GM18873 (cell line): ENCODE data around the gene SALL1.

ENCODE experiments used
- ATAC-seq: cut with Tn5 transposase; IDR thresholded peaks from one replicate; pipeline ENCODE4 v1.9.1; 2021; ENCODE audit warnings: mild to moderate bottlenecking, moderate library complexity, moderate number of reproducible peaks; ENCODE audit not compliant: unreplicated experiment, low FRiP score

SALL1 gene

GRCh38 chr16:51159296-51159695 lies 8.2 kb upstream of the SALL1 start:
- ATAC-seq = no peak

- no peak for ATAC-seq
These were observed 6.6 kb upstream of the SALL1 start for GRCh38 chr16:51157698-51158097.

- no peak for ATAC-seq
These were observed 5.7 kb upstream of the SALL1 start for GRCh38 chr16:51156807-51157200.

GRCh38 chr16:51155820-51156806 lies 5.0 kb upstream of the SALL1 start:
- no peak for ATAC-seq

- ATAC-seq = no peak
These were observed 4.1 kb upstream of the SALL1 start for GRCh38 chr16:51155199-51155607.

- ATAC-seq = no peak
These were observed 3.5 kb upstream of the SALL1 start for GRCh38 chr16:51154271-51155171.

- ATAC-seq = no peak
These were observed 2.5 kb upstream of the SALL1 start for GRCh38 chr16:51153577-51154031.

- no peak for ATAC-seq
These were observed 1.9 kb upstream of the SALL1 start for GRCh38 chr16:51152691-51153576.

GRCh38 chr16:51151961-51152663 lies 1.0 kb upstream of the SALL1 start:
- ATAC-seq = no peak

- no peak for ATAC-seq
These were observed 428 bp upstream of the SALL1 start for GRCh38 chr16:51151435-51151960.

- ATAC-seq = no peak
These were observed 744 bp downstream of the SALL1 start for GRCh38 chr16:51150165-51150887.

- ATAC-seq = no peak
These were observed 1.3 kb downstream of the SALL1 start for GRCh38 chr16:51149721-51150164.

- ATAC-seq = no peak
These were observed 1.8 kb downstream of the SALL1 start for GRCh38 chr16:51149251-51149661.

GRCh38 chr16:51148678-51149228 lies 2.3 kb downstream of the SALL1 start:
- no peak for ATAC-seq

GRCh38 chr16:51147776-51148677 lies 3.0 kb downstream of the SALL1 start:
- ATAC-seq = no peak

GRCh38 chr16:51146256-51146924 lies 4.7 kb downstream of the SALL1 start:
- ATAC-seq = no peak

GRCh38 chr16:51144203-51144602 lies 6.9 kb downstream of the SALL1 start:
- no peak for ATAC-seq
